Fibroblast of pulmonary artery (primary cell): Measurements from ENCODE around the gene TWSG1.
A peak's percentile ranks its signal among the peaks of the same experiment; 100 is the strongest.

Experiments used
- DNase-seq: peaks from one replicate; pipeline ENCODE4 v3.0.0-alpha.2; 2010; ENCODE audit warnings: low read depth
- H3K4me3 ChIP-seq: replicated peaks from 2 replicates; pipeline ENCODE4 v1.5.1; 2011; ENCODE audit warnings: low read depth, mild to moderate bottlenecking, control low read depth, low read length, moderate library complexity
- TF ChIP-seq, protein P1 (sequence below): IDR thresholded peaks from 2 replicates; pipeline ENCODE4 v1.5.1; 2011; ENCODE audit warnings: mild to moderate bottlenecking, control low read depth, low read length, inconsistent platforms; ENCODE audit errors: missing control alignments

The TWSG1 gene

DNA sequence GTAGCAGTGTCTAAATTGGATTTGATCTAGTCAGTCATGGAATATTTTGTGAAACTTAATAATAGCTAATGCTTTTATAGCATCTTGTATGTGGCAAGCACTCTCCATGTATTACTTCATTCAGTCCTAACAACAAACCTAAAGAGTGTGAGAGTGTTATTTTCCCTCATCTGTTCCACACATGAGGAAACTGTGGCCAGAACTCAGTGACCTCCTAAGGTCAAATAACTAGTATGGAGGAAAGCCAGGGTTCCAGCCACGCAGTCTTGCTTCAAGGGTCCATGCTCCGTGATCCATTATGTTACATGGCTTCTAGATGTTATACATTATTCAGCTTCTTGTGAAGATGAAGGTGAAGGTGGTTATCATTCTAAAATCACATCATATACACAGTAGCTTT is 45.5 kb downstream of the TWSG1 start:
- no peak overlapping the region for H3K4me3 ChIP-seq
- TF ChIP-seq, protein P1, sequence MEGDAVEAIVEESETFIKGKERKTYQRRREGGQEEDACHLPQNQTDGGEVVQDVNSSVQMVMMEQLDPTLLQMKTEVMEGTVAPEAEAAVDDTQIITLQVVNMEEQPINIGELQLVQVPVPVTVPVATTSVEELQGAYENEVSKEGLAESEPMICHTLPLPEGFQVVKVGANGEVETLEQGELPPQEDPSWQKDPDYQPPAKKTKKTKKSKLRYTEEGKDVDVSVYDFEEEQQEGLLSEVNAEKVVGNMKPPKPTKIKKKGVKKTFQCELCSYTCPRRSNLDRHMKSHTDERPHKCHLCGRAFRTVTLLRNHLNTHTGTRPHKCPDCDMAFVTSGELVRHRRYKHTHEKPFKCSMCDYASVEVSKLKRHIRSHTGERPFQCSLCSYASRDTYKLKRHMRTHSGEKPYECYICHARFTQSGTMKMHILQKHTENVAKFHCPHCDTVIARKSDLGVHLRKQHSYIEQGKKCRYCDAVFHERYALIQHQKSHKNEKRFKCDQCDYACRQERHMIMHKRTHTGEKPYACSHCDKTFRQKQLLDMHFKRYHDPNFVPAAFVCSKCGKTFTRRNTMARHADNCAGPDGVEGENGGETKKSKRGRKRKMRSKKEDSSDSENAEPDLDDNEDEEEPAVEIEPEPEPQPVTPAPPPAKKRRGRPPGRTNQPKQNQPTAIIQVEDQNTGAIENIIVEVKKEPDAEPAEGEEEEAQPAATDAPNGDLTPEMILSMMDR: no peak
- no peak for DNase-seq

DNA sequence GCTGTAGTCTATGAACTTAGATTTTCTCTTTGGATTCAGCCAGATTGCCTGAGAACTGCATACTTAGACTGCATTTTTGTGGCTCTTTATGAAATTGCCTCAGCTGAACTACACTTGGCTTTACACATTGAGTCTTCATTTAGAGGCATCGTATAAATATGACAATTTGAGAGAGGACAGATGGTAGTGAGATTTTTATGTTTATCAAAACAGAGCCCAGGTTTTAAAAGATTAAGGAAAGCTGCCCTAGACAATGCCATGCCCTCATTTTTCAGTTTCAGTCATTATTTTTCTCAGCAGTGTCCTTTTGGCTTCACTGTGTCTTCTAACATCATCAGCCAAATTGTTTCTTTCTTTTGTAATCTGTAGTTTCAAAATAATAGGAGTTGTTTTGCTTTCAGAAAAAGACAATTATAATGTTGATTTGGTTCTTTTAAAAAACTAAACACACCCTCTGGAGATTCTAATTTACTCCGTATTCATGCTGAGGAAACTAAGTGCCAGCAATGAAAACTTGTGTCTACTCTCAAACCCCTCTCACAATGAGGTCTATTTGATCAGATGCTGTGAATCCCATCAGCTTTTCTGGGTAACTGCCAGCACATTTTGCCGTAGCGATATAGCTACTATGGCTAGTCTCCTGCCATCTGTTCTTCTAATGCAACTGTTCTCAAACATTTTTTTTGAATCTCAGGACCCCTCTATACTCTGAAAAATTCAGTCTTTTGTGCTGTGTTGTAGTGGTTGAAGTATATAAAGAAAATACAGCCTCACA is 46.2 kb downstream of the TWSG1 start:
- TF ChIP-seq, protein P1: no peak
- H3K4me3 ChIP-seq: no peak overlapping the region
- DNase-seq: peak; percentile 32

DNA sequence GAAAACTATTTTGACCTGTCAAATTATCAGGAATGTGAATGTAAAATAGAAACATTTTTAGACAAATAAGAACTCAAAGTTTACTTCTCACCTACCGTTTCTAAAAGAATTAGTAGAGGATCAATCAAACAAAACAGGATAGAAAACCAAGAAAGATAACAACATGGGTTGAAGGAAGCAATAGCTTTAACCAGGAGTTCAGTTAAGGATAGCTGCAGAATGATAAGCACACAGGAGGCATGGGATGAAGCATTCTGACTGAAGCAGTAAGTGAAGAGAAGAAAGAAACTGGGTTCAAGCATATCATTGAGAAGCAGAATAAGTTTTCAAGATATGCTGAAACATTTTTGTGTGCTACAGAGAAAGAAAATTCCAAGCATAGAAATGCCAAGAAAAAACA is 52.3 kb downstream of the TWSG1 start:
- TF ChIP-seq, protein P1: no peak
- no peak for DNase-seq
- no peak overlapping the region for H3K4me3 ChIP-seq

DNA sequence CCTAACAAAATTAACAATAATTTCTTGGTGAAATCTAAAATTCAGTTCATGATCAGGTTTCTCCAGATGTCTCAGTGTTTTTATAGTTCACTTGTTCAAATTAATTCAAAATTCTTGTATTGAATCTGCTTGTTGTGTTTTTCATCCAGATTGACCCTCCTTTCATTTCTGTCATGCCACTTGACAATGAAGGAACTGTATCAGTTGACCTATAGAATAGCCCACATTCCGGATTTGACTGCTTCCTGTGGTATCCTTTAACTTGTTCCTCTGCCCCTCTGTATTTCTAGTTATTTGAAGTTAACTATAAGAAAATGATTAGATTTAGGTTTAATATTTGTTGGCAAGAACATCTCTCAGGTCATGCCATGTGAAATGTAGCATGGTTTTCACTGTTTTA is 53.3 kb downstream of the TWSG1 start:
- no peak for DNase-seq
- no peak overlapping the region for H3K4me3 ChIP-seq
- TF ChIP-seq, protein P1: no peak

DNA sequence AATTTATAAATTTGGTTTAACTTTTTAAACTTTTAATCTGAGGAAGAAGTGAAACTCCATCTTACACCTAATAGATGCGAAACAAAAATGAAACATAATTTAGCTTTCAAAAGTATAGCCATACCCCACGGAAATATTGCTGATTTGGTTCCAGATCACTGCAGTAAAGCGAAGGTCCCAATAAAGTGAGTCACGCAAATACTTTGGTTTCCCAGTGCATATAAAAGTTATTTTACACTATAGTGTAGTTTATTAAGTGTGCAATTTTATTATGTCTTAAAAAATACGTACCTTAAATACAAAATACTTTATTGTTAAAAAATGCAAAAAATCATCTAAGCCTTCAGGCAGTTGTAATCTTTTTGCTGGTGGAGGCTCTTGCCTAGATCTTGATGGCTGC is 55.1 kb downstream of the TWSG1 start:
- no peak overlapping the region for H3K4me3 ChIP-seq
- TF ChIP-seq, protein P1: no peak
- no peak for DNase-seq

DNA sequence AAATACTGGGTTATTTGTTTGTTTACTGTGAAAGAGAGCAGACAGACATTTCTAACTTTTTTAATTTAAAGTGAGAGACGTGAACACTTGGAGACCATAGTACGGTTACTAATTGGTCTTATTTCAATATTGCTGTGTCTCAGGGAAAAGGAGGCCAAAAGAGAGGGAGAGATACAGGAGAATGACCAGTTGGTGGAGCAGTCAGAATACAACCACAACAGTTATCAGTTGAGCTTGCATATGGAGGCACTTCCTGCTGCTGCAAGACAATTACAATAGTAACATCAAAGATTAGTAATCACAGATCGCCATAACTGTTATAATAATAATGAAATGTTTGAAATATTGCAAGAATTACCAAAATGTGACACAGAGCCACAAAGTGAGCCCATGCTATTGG is 58.2 kb downstream of the TWSG1 start:
- DNase-seq: peak; percentile 14
- TF ChIP-seq, protein P1: no peak
- no peak overlapping the region for H3K4me3 ChIP-seq

DNA sequence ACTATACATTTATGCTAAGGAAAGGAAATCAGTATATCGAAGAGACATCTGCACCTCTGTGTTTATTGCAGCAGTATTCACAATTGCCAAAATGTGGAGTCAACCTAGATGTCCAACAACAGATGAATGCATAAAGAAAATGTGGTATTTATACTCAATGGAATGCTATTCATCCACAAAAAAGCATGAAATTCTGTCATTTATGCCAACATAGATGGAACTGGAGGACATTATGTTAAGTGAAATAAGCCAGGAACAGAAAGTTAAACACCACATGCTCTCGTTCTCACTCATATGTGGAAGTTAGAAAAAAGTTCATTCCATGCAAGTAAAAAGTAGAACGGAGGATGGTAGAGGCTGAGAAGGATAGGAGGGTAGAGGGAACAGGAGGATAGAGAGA is 59.5 kb downstream of the TWSG1 start:
- DNase-seq: no peak
- no peak overlapping the region for H3K4me3 ChIP-seq
- TF ChIP-seq, protein P1: no peak
